Central memory CD4-positive, alpha-beta T cell (primary cell): ENCODE measurements around the gene ADGB.
"Not testable (repeated sequence)": the region's sequence is repeated elsewhere in the genome, so short reads cannot be mapped to it uniquely, and the experiment has no call there.

Source experiments
- DNase-seq: peaks from one replicate; pipeline ENCODE4 v3.0.0; 2022
- total RNA-seq, 3 experiments: gene quantifications; one replicate each; lab custom pipeline; 2026; lab: John Stamatoyannopoulos, UW

The ADGB gene
- 0 to 0.19 (median 0) reads per million in 3 experiments for total RNA-seq

- no peak for DNase-seq
Measured at GRCh38 chr6:146598772-146599405, at the start of gene ADGB. Gene ADGB (plus strand): TSS chr6:146598972. CDS start chr6:146599041, 69 bp downstream.

GRCh38 chr6:146550911-146551310 lies 47.9 kb upstream of the ADGB start:
- no peak for DNase-seq

- DNase-seq, result no peak
Measured at GRCh38 chr6:146551545-146551944, 47.2 kb upstream of the ADGB start.

- no peak for DNase-seq
Measured at GRCh38 chr6:146553377-146554135, 45.2 kb upstream of the ADGB start.

- DNase-seq, result no peak
Measured at GRCh38 chr6:146560607-146561006, 38.2 kb upstream of the ADGB start.

- DNase-seq, result not testable (repeated sequence)
Measured at GRCh38 chr6:146566661-146567060, 32.1 kb upstream of the ADGB start.

- DNase-seq, result not testable (repeated sequence)
Measured at GRCh38 chr6:146568619-146569018, 30.2 kb upstream of the ADGB start.

GRCh38 chr6:146574211-146574610 lies 24.6 kb upstream of the ADGB start:
- DNase-seq, result no peak

- no peak for DNase-seq
Measured at GRCh38 chr6:146578054-146578453, 20.7 kb upstream of the ADGB start.

GRCh38 chr6:146581968-146582367 lies 16.8 kb upstream of the ADGB start:
- DNase-seq, result no peak

GRCh38 chr6:146582857-146583256 lies 15.9 kb upstream of the ADGB start:
- DNase-seq, result no peak

GRCh38 chr6:146583966-146584365 lies 14.8 kb upstream of the ADGB start:
- DNase-seq, result no peak

- DNase-seq, result no peak
Measured at GRCh38 chr6:146587459-146587858, 11.3 kb upstream of the ADGB start.

GRCh38 chr6:146590492-146590891 lies 8.3 kb upstream of the ADGB start:
- DNase-seq, result no peak

- DNase-seq, result no peak
Measured at GRCh38 chr6:146592451-146592850, 6.3 kb upstream of the ADGB start.

- no peak for DNase-seq
Measured at GRCh38 chr6:146593986-146594385, 4.8 kb upstream of the ADGB start.

- no peak for DNase-seq
Measured at GRCh38 chr6:146594495-146594894, 4.3 kb upstream of the ADGB start.

- no peak for DNase-seq
Measured at GRCh38 chr6:146595972-146596731, 2.6 kb upstream of the ADGB start.

- no peak for DNase-seq
Measured at GRCh38 chr6:146601352-146601751, 2.6 kb downstream of the ADGB start.

GRCh38 chr6:146602526-146602925 lies 3.8 kb downstream of the ADGB start:
- DNase-seq, result no peak

GRCh38 chr6:146613947-146614346 lies 15.2 kb downstream of the ADGB start:
- no peak for DNase-seq

GRCh38 chr6:146620655-146621054 lies 21.9 kb downstream of the ADGB start:
- DNase-seq, result no peak

- no peak for DNase-seq
Measured at GRCh38 chr6:146628350-146628749, 29.6 kb downstream of the ADGB start.

GRCh38 chr6:146634022-146634421 lies 35.2 kb downstream of the ADGB start:
- no peak for DNase-seq
